SK-N-SH (cell line): ENCODE data around the gene TP63. TPM values are rescaled to one million over a fixed set of nuclear protein-coding genes. Genes with fewer than 3 reads are reported as not detected.

Source experiments
- CTCF ChIA-PET: fragments of 300-600, 350-600 bp; formaldehyde crosslinking; extraction: SDS; loops from one replicate; lab custom pipeline; 2021; lab: Yijun Ruan, JAX
- POLR2A ChIA-PET: fragments of 350-600 bp; sonication (Branson Sonifier 250); formaldehyde crosslinking; extraction: SDS; loops from one replicate; lab custom pipeline; 2020; ENCODE audit warnings: antibody characterized with exemption, inconsistent platforms; lab: Yijun Ruan, JAX
- DNase-seq: peaks from one replicate; pipeline ENCODE4 v3.0.0; 2012
- H2AFZ ChIP-seq: fragments of 200-600 bp; sonication (generic); 2 replicates; pipeline ENCODE4 v1.8.1; 2016; ENCODE audit warnings: antibody characterized with exemption, mild to moderate bottlenecking, low read depth
- H3F3A ChIP-seq: fragments of 200-600 bp; sonication (generic); replicated peaks from 2 replicates; pipeline ENCODE3; 2016; ENCODE audit warnings: antibody characterized with exemption, mild to moderate bottlenecking; ENCODE audit not compliant: insufficient read depth
- H3K27ac ChIP-seq, 2 experiments: fragments of 200-500 bp in 1 of 2; fragments of 200-600 bp in 1 of 2; sonication (Bioruptor generic) in 1 of 2; sonication (generic), shearing (Covaris generic) in 1 of 2; 2 replicates each; pipeline versions ENCODE4 v1.5.1 to v1.6.1; 2014 to 2016; ENCODE audit warnings: low read depth in 2 of 2, inconsistent platforms in 1 of 2, low read length in 1 of 2, mild to moderate bottlenecking in 1 of 2, mixed read lengths in 1 of 2
- H3K27me3 ChIP-seq: fragments of 200-600 bp; sonication (generic), shearing (Covaris generic); 2 replicates; pipeline ENCODE4 v1.6.1; 2016; ENCODE audit warnings: mixed run types; ENCODE audit not compliant: insufficient read depth
- H3K36me3 ChIP-seq, 2 experiments: fragments of 200-500 bp in 1 of 2; fragments of 200-600 bp in 1 of 2; sonication (Bioruptor generic) in 1 of 2; sonication (generic) in 1 of 2; replicated peaks in 1 of 2; 2 replicates each; pipeline versions ENCODE3 to v1.5.1; 2014 to 2016; ENCODE audit warnings: low read length in 1 of 2, mild to moderate bottlenecking in 1 of 2; ENCODE audit not compliant: insufficient read depth in 2 of 2, control insufficient read depth in 1 of 2
- H3K4me1 ChIP-seq, 2 experiments: fragments of 200-500 bp in 1 of 2; fragments of 200-600 bp in 1 of 2; sonication (Bioruptor generic) in 1 of 2; sonication (generic), shearing (Covaris generic) in 1 of 2; 2 replicates each; pipeline versions ENCODE4 v1.5.1 to v1.6.1; 2014 to 2016; ENCODE audit warnings: low read depth in 1 of 2, low read length in 1 of 2, mixed run types in 1 of 2; ENCODE audit not compliant: insufficient read depth in 2 of 2, control insufficient read depth in 1 of 2
- H3K4me2 ChIP-seq: fragments of 200-600 bp; sonication (generic), shearing (Covaris generic); 2 replicates; pipeline ENCODE4 v1.6.1; 2017; ENCODE audit warnings: mixed run types
- H3K4me3 ChIP-seq, 2 experiments: fragments of 200-500 bp in 1 of 2; fragments of 200-600 bp in 1 of 2; sonication (Bioruptor generic) in 1 of 2; sonication (generic), shearing (Covaris generic) in 1 of 2; 2 replicates each; pipeline versions ENCODE4 v1.5.1 to v1.8.1; 2014 to 2016; ENCODE audit warnings: low read depth in 2 of 2, inconsistent platforms in 1 of 2, low read length in 1 of 2, mild to moderate bottlenecking in 1 of 2, mixed read lengths in 1 of 2, moderate library complexity in 1 of 2
- H3K79me2 ChIP-seq: fragments of 200-600 bp; sonication (generic); 2 replicates; pipeline ENCODE4 v1.8.1; 2017; ENCODE audit warnings: mild to moderate bottlenecking; ENCODE audit not compliant: insufficient read depth
- H3K9ac ChIP-seq: fragments of 200-600 bp; sonication (generic); 2 replicates; pipeline ENCODE4 v1.6.1; 2017; ENCODE audit warnings: mixed run types
- H3K9me2 ChIP-seq: fragments of 200-600 bp; sonication (generic); 2 replicates; pipeline ENCODE4 v1.6.1; 2017; ENCODE audit warnings: mixed run types
- H3K9me3 ChIP-seq: fragments of 200-600 bp; sonication (generic); 2 replicates; pipeline ENCODE4 v1.6.1; 2017; ENCODE audit warnings: mixed run types, mild to moderate bottlenecking, moderate library complexity
- H4K20me1 ChIP-seq: fragments of 200-600 bp; sonication (generic); 2 replicates; pipeline ENCODE4 v1.6.1; 2017; ENCODE audit warnings: mild to moderate bottlenecking, mixed run types; ENCODE audit not compliant: insufficient read depth
- GABPA ChIP-seq: IDR thresholded peaks from 2 replicates; pipeline ENCODE4 v1.4.0; 2012; ENCODE audit warnings: low read depth, mild to moderate bottlenecking
- WGBS: methylation state at CpG from one replicate; pipeline ENCODE4 v1.1.6; 2017; ENCODE audit warnings: low lambda C conversion rate; 5-methylcytosine and 5-hydroxymethylcytosine counted together
- polyA plus RNA-seq, 3 experiments: library from polyadenylated mRNA; depleted of rRNA; stranded (reverse); fragments of >200 nt; gene quantifications; 2 replicates each; pipeline ENCODE4 v1.2.3, GENCODE V29; 2012
- small RNA-seq, 7 experiments: library from RNA; depleted of rRNA; stranded (forward); fragments of <200 nt; gene quantifications; one replicate each; pipeline ENCODE3, GENCODE V24; 2012
- TF ChIP-seq, protein P1 (sequence below): IDR thresholded peaks from 2 replicates; pipeline ENCODE4 v1.6.1; 2012; ENCODE audit warnings: mild to moderate bottlenecking, low read depth, low read length, moderate library complexity
- TF ChIP-seq, protein P2 (sequence below): IDR thresholded peaks from 2 replicates; pipeline ENCODE4 v1.4.0; 2012; ENCODE audit warnings: low read depth, borderline replicate concordance

Gene TP63
- polyA plus RNA-seq, 1 of the 3 experiments (the other 2 are of a cell fraction): not detected

DNA sequence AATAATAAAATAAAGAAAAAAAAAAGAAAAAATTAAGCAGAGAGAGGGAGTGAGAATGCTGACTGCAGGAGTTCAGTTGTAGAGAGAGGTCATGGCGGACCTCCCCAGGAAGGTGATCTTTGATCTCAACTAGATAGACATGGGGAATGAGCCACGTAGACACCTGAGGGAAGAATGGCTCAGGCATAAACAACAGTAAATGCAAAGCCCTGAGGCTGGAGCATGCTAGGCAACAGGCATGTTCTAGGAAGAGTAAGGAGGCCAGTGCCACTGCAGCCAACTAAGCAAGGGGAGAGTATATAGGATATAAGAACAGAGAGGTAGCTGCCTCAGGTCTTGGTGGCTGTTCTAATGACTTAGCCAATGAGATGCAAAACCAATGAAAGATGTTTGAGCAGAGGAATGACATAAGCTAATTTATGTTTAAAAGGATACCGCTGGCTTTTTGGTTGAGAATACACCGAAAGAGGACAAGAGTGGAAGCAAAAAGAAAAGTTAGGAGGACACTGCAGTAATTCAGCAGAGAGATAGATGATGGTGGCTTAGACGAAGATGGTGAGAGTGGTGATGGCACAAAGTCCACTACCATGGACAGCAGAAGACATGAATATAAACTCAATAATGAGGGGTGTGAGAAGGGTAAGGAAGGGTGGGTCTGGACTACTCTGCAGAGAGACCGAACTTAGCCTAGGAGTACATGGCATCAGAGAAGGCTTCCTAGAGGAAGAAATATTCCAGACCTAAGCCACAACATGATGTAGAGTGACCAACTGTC, 314.9 kb downstream of the TP63 start:
- WGBS: 36% methylated on average over 6 of the region's 6 CpGs

More for the DNA sequence above, 314.9 kb downstream of the TP63 start:
- H3K27me3 ChIP-seq: peaks cover 17% of the 10 kb centered on the region; the same call in 1 of the 2 replicates
- H3K36me3 ChIP-seq: no peaks in the 10 kb centered on the region
- H4K20me1 ChIP-seq: no peaks in the 10 kb centered on the region
- TF ChIP-seq, protein P1, sequence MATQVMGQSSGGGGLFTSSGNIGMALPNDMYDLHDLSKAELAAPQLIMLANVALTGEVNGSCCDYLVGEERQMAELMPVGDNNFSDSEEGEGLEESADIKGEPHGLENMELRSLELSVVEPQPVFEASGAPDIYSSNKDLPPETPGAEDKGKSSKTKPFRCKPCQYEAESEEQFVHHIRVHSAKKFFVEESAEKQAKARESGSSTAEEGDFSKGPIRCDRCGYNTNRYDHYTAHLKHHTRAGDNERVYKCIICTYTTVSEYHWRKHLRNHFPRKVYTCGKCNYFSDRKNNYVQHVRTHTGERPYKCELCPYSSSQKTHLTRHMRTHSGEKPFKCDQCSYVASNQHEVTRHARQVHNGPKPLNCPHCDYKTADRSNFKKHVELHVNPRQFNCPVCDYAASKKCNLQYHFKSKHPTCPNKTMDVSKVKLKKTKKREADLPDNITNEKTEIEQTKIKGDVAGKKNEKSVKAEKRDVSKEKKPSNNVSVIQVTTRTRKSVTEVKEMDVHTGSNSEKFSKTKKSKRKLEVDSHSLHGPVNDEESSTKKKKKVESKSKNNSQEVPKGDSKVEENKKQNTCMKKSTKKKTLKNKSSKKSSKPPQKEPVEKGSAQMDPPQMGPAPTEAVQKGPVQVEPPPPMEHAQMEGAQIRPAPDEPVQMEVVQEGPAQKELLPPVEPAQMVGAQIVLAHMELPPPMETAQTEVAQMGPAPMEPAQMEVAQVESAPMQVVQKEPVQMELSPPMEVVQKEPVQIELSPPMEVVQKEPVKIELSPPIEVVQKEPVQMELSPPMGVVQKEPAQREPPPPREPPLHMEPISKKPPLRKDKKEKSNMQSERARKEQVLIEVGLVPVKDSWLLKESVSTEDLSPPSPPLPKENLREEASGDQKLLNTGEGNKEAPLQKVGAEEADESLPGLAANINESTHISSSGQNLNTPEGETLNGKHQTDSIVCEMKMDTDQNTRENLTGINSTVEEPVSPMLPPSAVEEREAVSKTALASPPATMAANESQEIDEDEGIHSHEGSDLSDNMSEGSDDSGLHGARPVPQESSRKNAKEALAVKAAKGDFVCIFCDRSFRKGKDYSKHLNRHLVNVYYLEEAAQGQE: peak; percentile 75; the same call in 1 of the 2 replicates
- TF ChIP-seq, protein P2, sequence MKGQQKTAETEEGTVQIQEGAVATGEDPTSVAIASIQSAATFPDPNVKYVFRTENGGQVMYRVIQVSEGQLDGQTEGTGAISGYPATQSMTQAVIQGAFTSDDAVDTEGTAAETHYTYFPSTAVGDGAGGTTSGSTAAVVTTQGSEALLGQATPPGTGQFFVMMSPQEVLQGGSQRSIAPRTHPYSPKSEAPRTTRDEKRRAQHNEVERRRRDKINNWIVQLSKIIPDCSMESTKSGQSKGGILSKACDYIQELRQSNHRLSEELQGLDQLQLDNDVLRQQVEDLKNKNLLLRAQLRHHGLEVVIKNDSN: no peak
- TF ChIP-seq GABPA: no peak
- TF ChIP-seq, all 33 proteins: peak for 1
- ChIA-PET POLR2A (no interaction called here), CTCF (interaction anchor here (0.6 to 1.8 kb wide), 5 partner anchors 10 to 28 kb away, joined by 3 to 13 read pairs (median 3); no protein-coding TSS in a partner anchor)
- Histone ChIP-seq H2AFZ (no peak overlapping the region), H3K4me3 (no peak overlapping the region), H3K4me2 (no peak overlapping the region), H3K79me2 (no peaks in the 10 kb centered on the region), H3K9ac (no peak overlapping the region), H3K9me3 (no peaks in the 10 kb centered on the region), H3K27ac (no peak overlapping the region), H3K9me2 (no peaks in the 10 kb centered on the region), H3F3A (no peaks in the 10 kb centered on the region), H3K4me1 (0 out of 4 replicates have a peak, but pooled peaks cover 0 to 4% of the 10 kb centered on the region in 2 experiments)
- DNase-seq: no peak

Small RNA genes within 50 kb of the gene (small RNA-seq; reads per million reads assigned to genes)
- gene AC078809.1 (0 reads per million in 7 experiments), gene MIR944 (0 reads per million in 7 experiments)
